LNCaP clone FGC (cell line): ENCODE results near the gene ADGRL3.

Experiments
- DNase-seq: peaks from one replicate; pipeline ENCODE4 v3.0.0-alpha.2; 2011; ENCODE audit warnings: low read depth
- H3K4me3 ChIP-seq: 2 replicates; pipeline ENCODE4 v1.5.1; 2011; ENCODE audit warnings: mild to moderate bottlenecking, low read depth, low read length, control low read depth
- CTCF ChIP-seq: IDR thresholded peaks from 2 replicates; pipeline ENCODE4 v1.5.1; 2012; ENCODE audit warnings: mild to moderate bottlenecking; ENCODE audit not compliant: control insufficient read depth, insufficient read depth; ENCODE audit errors: extremely low read depth

The ADGRL3 gene

DNA sequence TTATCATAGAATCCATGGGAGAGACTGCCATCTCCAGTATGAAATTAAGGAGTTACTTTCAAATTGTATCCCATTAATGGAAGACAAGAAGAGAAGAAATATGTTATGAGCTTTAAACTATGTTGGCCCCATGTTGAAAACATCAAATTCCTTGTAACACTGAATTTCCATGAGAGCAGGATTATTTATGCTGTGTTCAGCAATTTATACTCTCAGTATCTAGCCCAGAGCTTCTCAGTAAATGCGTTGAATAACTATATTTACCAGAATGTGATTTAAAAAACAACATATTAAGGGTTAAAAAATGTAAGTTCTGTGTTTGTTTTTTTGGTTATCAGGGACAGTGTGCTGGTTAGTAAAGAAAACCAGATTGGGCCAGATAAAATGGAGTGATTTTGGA is 74.2 kb downstream of the ADGRL3 start:
- no peak overlapping the region for H3K4me3 ChIP-seq
- TF ChIP-seq CTCF, result no peak
- no peak for DNase-seq

DNA sequence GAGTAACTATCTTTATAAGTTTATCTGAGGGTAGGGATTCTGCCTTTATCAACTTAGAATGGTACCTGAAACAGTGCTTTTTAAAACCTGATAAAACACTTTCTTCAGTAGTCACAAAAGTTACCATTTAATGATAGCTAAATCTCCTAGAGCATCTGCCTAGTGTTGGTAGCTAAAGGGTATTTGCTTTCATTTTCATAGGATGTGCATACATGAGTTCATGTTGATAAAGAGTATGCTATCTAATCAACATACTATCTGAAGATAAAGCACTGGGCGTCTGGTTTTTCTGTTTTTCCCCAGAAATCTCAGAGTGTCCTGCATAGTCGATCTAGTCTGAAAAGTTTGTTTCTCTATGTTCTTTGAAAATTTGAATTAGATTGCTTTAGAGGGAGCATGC is 75.1 kb downstream of the ADGRL3 start:
- TF ChIP-seq CTCF, result no peak
- no peak for DNase-seq
- H3K4me3 ChIP-seq, result no peak overlapping the region

DNA sequence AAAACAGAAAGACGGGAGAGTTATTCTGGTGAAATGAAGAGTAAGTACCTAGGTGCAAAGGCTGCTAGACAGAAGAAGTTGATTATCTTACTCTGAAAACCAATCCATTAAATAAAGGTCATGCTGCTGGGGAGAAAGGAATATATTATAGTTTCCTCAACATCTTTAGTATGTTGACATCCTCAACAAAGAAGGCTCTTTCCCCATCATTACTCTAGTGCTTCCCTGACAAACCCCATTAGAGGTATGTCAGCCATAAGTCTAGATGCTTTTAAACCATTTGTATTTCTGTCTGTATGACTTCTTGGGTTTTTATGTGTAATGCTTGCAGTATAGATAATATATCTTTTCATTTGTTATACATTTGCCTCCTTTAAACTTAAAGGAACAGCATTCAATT is 75.9 kb downstream of the ADGRL3 start:
- DNase-seq, result no peak
- no peak for TF ChIP-seq CTCF
- H3K4me3 ChIP-seq, result no peak overlapping the region

GRCh38 chr4:61277785-61278760 is 77.9 kb downstream of the ADGRL3 start:
- peak; percentile 50 for DNase-seq
- no peak overlapping the region for H3K4me3 ChIP-seq
- no peak for TF ChIP-seq CTCF

GRCh38 chr4:61292322-61292721 is 92.2 kb downstream of the ADGRL3 start:
- DNase-seq, result no peak
- H3K4me3 ChIP-seq, result no peak overlapping the region
- TF ChIP-seq CTCF, result no peak

DNA sequence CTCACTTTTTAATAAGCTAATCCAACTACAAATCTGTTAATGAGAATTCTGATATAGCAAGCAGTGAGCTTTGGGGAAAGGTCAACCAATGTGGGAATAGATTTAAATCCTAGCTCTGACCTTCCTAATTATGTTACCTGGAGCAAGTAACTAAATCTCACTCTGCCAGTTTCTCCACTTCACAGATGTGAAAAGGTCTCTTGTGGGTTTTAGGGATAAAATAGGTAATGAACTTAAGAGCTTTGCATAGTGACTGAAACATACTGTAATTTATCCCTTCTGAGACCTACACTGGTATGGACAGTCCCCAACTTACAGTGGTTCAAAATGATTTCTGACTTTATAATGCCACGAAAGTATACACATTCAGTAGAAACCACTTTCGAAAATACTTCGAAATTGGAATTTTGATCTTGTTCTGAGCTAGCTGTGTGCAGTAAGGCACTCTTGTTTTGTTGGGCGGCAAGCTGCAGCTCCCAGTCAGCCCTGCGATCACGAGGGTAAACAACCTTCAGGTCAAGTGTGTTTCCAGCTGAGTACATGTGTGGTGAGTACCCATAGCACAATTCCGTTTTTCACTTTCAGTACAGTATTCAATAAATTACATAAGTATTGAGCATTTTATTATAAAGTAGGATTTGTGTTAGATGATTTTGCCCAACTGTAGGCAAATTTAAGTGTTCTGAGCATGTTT is 93.7 kb downstream of the ADGRL3 start:
- no peak overlapping the region for H3K4me3 ChIP-seq
- TF ChIP-seq CTCF, result no peak
- DNase-seq, result no peak

DNA sequence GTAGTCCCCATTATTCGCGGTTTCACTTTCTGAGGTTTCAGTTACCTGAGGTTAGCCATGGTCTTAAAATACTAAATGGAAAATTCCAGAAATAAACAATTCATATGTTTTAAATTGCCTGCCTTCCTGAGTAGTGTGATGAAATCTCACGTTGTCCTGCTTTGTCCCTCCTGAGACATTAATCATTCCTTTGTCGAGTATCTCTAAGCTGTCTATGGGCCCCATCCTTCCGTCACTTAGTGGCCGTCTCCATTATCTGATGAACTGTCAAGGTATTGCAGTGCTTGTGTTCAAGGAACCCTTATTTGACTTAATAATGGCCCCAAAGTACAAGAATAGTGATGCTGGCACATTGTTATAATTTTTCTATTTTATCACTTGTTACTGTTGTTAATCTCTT is 94.8 kb downstream of the ADGRL3 start:
- no peak for DNase-seq
- TF ChIP-seq CTCF, result no peak
- no peak overlapping the region for H3K4me3 ChIP-seq
